Liver (tissue), 3 donors: ENCODE measurements around the gene CTNS.

Experiments
- HNF4G ChIP-seq: IDR thresholded peaks from 2 replicates; pipeline ENCODE4 v1.6.1; 2016; ENCODE audit warnings: antibody characterized with exemption
- MAX ChIP-seq: IDR thresholded peaks from 2 replicates; pipeline ENCODE4 v1.6.1; 2016; ENCODE audit warnings: antibody characterized with exemption
- RAD21 ChIP-seq, 2 donors: IDR thresholded peaks; 2 replicates each; pipeline ENCODE4 v1.6.1; 2016; ENCODE audit warnings: antibody characterized with exemption in 2 of 2, mild to moderate bottlenecking in 2 of 2
- YY1 ChIP-seq: IDR thresholded peaks from 2 replicates; pipeline ENCODE4 v1.6.1; 2016; ENCODE audit warnings: antibody characterized with exemption, mild to moderate bottlenecking
- TF ChIP-seq, protein P1 (sequence below): fragments of 150-350 bp; IDR thresholded peaks from 2 replicates; pipeline ENCODE4 v1.5.1; 2017; ENCODE audit warnings: improper control_type of control experiment, low read depth, low read length; ENCODE audit not compliant: missing input control
- TF ChIP-seq, protein P2 (sequence below): IDR thresholded peaks from 2 replicates; pipeline ENCODE4 v1.6.1; 2016; ENCODE audit warnings: antibody characterized with exemption
- TF ChIP-seq, protein P3 (sequence below): IDR thresholded peaks from 2 replicates; pipeline ENCODE4 v1.6.1; 2016; ENCODE audit warnings: antibody characterized with exemption, mild to moderate bottlenecking
- donor health status: healthy.
- donor health status: healthy.

DNA sequence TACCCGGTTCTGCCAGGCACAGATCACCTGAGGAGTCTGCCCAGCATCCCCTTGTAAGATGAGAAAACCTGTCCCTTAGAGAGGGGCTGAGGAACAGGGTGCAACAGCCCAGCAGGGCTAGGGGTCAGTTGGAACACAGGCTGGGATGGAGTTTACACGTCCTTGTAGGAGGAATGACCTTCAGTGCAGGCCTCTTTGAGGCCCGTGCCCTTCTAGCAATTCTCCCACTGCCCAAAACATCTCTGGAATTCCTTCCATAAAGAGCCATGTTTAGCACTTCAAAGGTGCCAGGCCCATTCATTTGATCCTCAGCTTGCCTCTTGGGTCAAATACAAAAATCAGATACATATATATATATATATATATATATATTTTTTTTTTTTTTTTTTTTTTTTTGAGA lies 4.5 kb downstream of the CTNS start:
- TF ChIP-seq YY1 (no peak), RAD21 (IDR thresholded peaks at IDR 0.05) (no peak), MAX (no peak), HNF4G (no peak)
- TF ChIP-seq, protein P1, sequence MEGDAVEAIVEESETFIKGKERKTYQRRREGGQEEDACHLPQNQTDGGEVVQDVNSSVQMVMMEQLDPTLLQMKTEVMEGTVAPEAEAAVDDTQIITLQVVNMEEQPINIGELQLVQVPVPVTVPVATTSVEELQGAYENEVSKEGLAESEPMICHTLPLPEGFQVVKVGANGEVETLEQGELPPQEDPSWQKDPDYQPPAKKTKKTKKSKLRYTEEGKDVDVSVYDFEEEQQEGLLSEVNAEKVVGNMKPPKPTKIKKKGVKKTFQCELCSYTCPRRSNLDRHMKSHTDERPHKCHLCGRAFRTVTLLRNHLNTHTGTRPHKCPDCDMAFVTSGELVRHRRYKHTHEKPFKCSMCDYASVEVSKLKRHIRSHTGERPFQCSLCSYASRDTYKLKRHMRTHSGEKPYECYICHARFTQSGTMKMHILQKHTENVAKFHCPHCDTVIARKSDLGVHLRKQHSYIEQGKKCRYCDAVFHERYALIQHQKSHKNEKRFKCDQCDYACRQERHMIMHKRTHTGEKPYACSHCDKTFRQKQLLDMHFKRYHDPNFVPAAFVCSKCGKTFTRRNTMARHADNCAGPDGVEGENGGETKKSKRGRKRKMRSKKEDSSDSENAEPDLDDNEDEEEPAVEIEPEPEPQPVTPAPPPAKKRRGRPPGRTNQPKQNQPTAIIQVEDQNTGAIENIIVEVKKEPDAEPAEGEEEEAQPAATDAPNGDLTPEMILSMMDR: no peak
- TF ChIP-seq, protein P2, sequence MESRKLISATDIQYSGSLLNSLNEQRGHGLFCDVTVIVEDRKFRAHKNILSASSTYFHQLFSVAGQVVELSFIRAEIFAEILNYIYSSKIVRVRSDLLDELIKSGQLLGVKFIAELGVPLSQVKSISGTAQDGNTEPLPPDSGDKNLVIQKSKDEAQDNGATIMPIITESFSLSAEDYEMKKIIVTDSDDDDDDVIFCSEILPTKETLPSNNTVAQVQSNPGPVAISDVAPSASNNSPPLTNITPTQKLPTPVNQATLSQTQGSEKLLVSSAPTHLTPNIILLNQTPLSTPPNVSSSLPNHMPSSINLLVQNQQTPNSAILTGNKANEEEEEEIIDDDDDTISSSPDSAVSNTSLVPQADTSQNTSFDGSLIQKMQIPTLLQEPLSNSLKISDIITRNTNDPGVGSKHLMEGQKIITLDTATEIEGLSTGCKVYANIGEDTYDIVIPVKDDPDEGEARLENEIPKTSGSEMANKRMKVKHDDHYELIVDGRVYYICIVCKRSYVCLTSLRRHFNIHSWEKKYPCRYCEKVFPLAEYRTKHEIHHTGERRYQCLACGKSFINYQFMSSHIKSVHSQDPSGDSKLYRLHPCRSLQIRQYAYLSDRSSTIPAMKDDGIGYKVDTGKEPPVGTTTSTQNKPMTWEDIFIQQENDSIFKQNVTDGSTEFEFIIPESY: no peak
- TF ChIP-seq, protein P3, sequence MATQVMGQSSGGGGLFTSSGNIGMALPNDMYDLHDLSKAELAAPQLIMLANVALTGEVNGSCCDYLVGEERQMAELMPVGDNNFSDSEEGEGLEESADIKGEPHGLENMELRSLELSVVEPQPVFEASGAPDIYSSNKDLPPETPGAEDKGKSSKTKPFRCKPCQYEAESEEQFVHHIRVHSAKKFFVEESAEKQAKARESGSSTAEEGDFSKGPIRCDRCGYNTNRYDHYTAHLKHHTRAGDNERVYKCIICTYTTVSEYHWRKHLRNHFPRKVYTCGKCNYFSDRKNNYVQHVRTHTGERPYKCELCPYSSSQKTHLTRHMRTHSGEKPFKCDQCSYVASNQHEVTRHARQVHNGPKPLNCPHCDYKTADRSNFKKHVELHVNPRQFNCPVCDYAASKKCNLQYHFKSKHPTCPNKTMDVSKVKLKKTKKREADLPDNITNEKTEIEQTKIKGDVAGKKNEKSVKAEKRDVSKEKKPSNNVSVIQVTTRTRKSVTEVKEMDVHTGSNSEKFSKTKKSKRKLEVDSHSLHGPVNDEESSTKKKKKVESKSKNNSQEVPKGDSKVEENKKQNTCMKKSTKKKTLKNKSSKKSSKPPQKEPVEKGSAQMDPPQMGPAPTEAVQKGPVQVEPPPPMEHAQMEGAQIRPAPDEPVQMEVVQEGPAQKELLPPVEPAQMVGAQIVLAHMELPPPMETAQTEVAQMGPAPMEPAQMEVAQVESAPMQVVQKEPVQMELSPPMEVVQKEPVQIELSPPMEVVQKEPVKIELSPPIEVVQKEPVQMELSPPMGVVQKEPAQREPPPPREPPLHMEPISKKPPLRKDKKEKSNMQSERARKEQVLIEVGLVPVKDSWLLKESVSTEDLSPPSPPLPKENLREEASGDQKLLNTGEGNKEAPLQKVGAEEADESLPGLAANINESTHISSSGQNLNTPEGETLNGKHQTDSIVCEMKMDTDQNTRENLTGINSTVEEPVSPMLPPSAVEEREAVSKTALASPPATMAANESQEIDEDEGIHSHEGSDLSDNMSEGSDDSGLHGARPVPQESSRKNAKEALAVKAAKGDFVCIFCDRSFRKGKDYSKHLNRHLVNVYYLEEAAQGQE: no peak
